K562 (cell line): ENCODE measurements around the gene TRIM31. TPM values are rescaled to one million over a fixed set of nuclear protein-coding genes. Genes with fewer than 3 reads are reported as not detected.

Experiments
- ATAC-seq: fragments of 200-7000 bp; cut with Tn5 transposase; 3 replicates; pipeline ENCODE4 v1.9.1; 2020; ENCODE audit warnings: moderate library complexity
- BruUV-seq: library from RNA; stranded (reverse); fragments of 400-500 nt; replicated peaks from 2 replicates; lab custom pipeline; 2021; lab: Mats Ljungman, UMichigan
- CTCF ChIA-PET: fragments of 300-600 bp; formaldehyde crosslinking; extraction: SDS; loops from one replicate; lab custom pipeline; 2021; ENCODE audit warnings: low intra/inter-chr PET ratio; lab: Yijun Ruan, JAX
- POLR2A ChIA-PET: fragments of 300-600, 350-650 bp; sonication (Branson Sonifier 250); formaldehyde crosslinking; extraction: SDS; loops from one replicate; lab custom pipeline; 2021; ENCODE audit warnings: antibody characterized with exemption, inconsistent platforms; lab: Yijun Ruan, JAX
- DNase-seq, 4 experiments: peaks; one replicate each; pipeline versions ENCODE4 v3.0.0 to v3.0.0-alpha.2; 2011 to 2018; ENCODE audit warnings: low spot score in 3 of 4, mixed read lengths in 3 of 4; ENCODE audit errors: extremely low read depth in 1 of 4
- FAIRE-seq: peaks from 2 replicates; lab custom pipeline; 2011; peaks lifted over from hg19 to GRCh38; lab: Jason Lieb, UNC
- H2AFZ ChIP-seq: 2 replicates; pipeline ENCODE4 v1.6.0; 2011; ENCODE audit warnings: low read depth, low read length, control low read depth, inconsistent platforms
- H3K27ac ChIP-seq: fragments of 200-600 bp; 3 replicates; pipeline ENCODE4 v1.8.0; 2011; ENCODE audit warnings: low read depth, mild to moderate bottlenecking, control low read depth, inconsistent platforms, low read length, moderate library complexity, mixed read lengths; ENCODE audit errors: extremely low read depth
- H3K27me3 ChIP-seq, 2 experiments: fragments of 300-600 bp in 1 of 2; 2 replicates in 1 of 2; 3 replicates in 1 of 2; pipeline versions ENCODE4 v1.6.0 to v1.8.0; 2011; ENCODE audit warnings: inconsistent platforms in 2 of 2, low read length in 2 of 2, mild to moderate bottlenecking in 1 of 2, mixed read lengths in 1 of 2, moderate library complexity in 1 of 2; ENCODE audit not compliant: control insufficient read depth in 2 of 2, insufficient read depth in 2 of 2
- H3K36me3 ChIP-seq: fragments of 300-600 bp; 3 replicates; pipeline ENCODE4 v1.8.0; 2011; ENCODE audit warnings: mild to moderate bottlenecking, low read length, inconsistent platforms; ENCODE audit not compliant: control insufficient read depth, insufficient read depth
- H3K4me1 ChIP-seq, 2 experiments: fragments of 200-600 bp in 1 of 2; replicated peaks in 1 of 2; 2 replicates in 1 of 2; 3 replicates in 1 of 2; pipeline versions ENCODE4 v1.5.1 to v1.8.0; 2011; ENCODE audit warnings: inconsistent platforms in 2 of 2, low read length in 2 of 2, mild to moderate bottlenecking in 1 of 2, mixed read lengths in 1 of 2, moderate library complexity in 1 of 2; ENCODE audit not compliant: control insufficient read depth in 2 of 2, insufficient read depth in 2 of 2
- H3K4me2 ChIP-seq: 2 replicates; pipeline ENCODE4 v1.6.1; 2011; ENCODE audit warnings: low read length, control low read depth, inconsistent platforms, mixed read lengths; ENCODE audit not compliant: insufficient read depth
- H3K4me3 ChIP-seq: fragments of 200-600 bp; sonication (generic), shearing (Covaris generic); 2 replicates; pipeline ENCODE4 v1.5.1; 2016; ENCODE audit warnings: control low read depth, inconsistent platforms
- H3K79me2 ChIP-seq: fragments of 200-600 bp; 3 replicates; pipeline ENCODE4 v1.8.0; 2011; ENCODE audit warnings: low read length, inconsistent platforms; ENCODE audit not compliant: control insufficient read depth, insufficient read depth
- H3K9ac ChIP-seq, 2 experiments: 2 replicates each; pipeline versions ENCODE4 v1.6.0 to v1.6.1; 2011; ENCODE audit warnings: low read depth in 2 of 2, low read length in 2 of 2, control low read depth in 1 of 2, inconsistent platforms in 1 of 2, mild to moderate bottlenecking in 1 of 2, mixed read lengths in 1 of 2; ENCODE audit not compliant: insufficient read depth in 1 of 2
- H3K9me1 ChIP-seq: one replicate; pipeline ENCODE4 v1.6.0; 2011; ENCODE audit warnings: inconsistent platforms, mild to moderate bottlenecking, low read length, moderate library complexity; ENCODE audit not compliant: control insufficient read depth, insufficient read depth
- H3K9me3 ChIP-seq: replicated peaks from 2 replicates; pipeline ENCODE4 v1.5.1; 2011; ENCODE audit warnings: low read depth, low read length, inconsistent platforms; ENCODE audit not compliant: control insufficient read depth, insufficient read depth
- H4K20me1 ChIP-seq: replicated peaks from 2 replicates; pipeline ENCODE4 v1.6.1; 2011; ENCODE audit warnings: low read length, inconsistent platforms, mixed read lengths; ENCODE audit not compliant: control insufficient read depth, insufficient read depth
- ATF1 ChIP-seq, 2 experiments: fragments of 450-650 bp in 1 of 2; IDR thresholded peaks; 2 replicates each; pipeline ENCODE4 v1.6.1; 2016; ENCODE audit warnings: missing compliant biosample characterization in 1 of 2, missing genetic modification characterization in 1 of 2
- C11orf30 ChIP-seq: fragments of 450-650 bp; IDR thresholded peaks from 2 replicates; pipeline ENCODE4 v1.6.1; 2016; ENCODE audit warnings: low read depth, mild to moderate bottlenecking
- CTCF ChIP-seq, 3 experiments: IDR thresholded peaks in 2 of 3; conservative IDR thresholded peaks in 1 of 3; 2 replicates each; pipeline ENCODE4 v1.5.1; 2011 to 2012; ENCODE audit warnings: low read length in 3 of 3, mild to moderate bottlenecking in 3 of 3, control low read depth in 2 of 3, improper control_type of control experiment in 1 of 3, inconsistent platforms in 1 of 3, low read depth in 1 of 3, mixed read lengths in 1 of 3, moderate library complexity in 1 of 3; ENCODE audit not compliant: insufficient read depth in 2 of 3
- FOSL1 ChIP-seq: fragments of 200-800 bp; sonication (Bioruptor generic); conservative IDR thresholded peaks from 2 replicates; pipeline ENCODE4 v1.6.1; 2016; ENCODE audit warnings: missing genetic modification characterization, missing compliant biosample characterization
- HNRNPUL1 ChIP-seq: fragments of 200-400 bp; formaldehyde crosslinking; IDR thresholded peaks from 2 replicates; pipeline ENCODE4 v1.6.1; 2017; ENCODE audit warnings: low read length
- MYBL2 ChIP-seq, 2 experiments: fragments of 450-650 bp in 1 of 2; sonication (generic) in 1 of 2; formaldehyde crosslinking in 1 of 2; IDR thresholded peaks; 2 replicates each; pipeline versions ENCODE4 v1.6.1 to v1.8.1; 2017 to 2022; ENCODE audit warnings: borderline replicate concordance in 1 of 2, inconsistent platforms in 1 of 2, low read depth in 1 of 2, mild to moderate bottlenecking in 1 of 2, missing genetic modification reagents in 1 of 2, moderate library complexity in 1 of 2
- PPARD ChIP-seq: fragments of 250-450 bp; sonication (Bioruptor Pico); IDR thresholded peaks from 2 replicates; pipeline ENCODE4 v1.8.0; 2022; ENCODE audit warnings: inconsistent platforms, mild to moderate bottlenecking, moderate library complexity
- PTBP1 ChIP-seq: fragments of 200-400 bp; formaldehyde crosslinking; IDR thresholded peaks from 2 replicates; pipeline ENCODE4 v1.6.1; 2017; ENCODE audit warnings: low read depth, low read length
- TRIM28 ChIP-seq: fragments of 450-650 bp; IDR thresholded peaks from 2 replicates; pipeline ENCODE4 v1.6.1; 2017
- ZBTB1 ChIP-seq: sonication (generic); formaldehyde crosslinking; IDR thresholded peaks from 2 replicates; pipeline ENCODE4 v1.8.1; 2023; ENCODE audit warnings: missing genetic modification reagents, low read depth, mild to moderate bottlenecking, borderline replicate concordance
- ZFP1 ChIP-seq: fragments of 450-650 bp; formaldehyde crosslinking; IDR thresholded peaks from 2 replicates; pipeline ENCODE4 v1.4.0; 2020; ENCODE audit warnings: mild to moderate bottlenecking, mixed read lengths
- ZNF277 ChIP-seq: fragments of 250-450 bp; sonication (Bioruptor Pico); IDR thresholded peaks from 2 replicates; pipeline ENCODE4 v1.8.0; 2022; ENCODE audit warnings: inconsistent platforms, mild to moderate bottlenecking, moderate library complexity, borderline replicate concordance
- ZNF507 ChIP-seq: conservative IDR thresholded peaks from 2 replicates; pipeline ENCODE4 v1.6.1; 2017; ENCODE audit warnings: missing genetic modification characterization, missing compliant biosample characterization
- ZNF75A ChIP-seq: fragments of 450-650 bp; formaldehyde crosslinking; IDR thresholded peaks from 2 replicates; pipeline ENCODE4 v1.4.0; 2020; ENCODE audit warnings: mild to moderate bottlenecking
- WGBS: fragments of 100-300 bp; shearing (Covaris generic); methylation state at CpG from one replicate; pipeline ENCODE4 v1.1.6; 2016; ENCODE audit warnings: low coverage, mixed read lengths; ENCODE audit not compliant: insufficient coverage; ENCODE audit errors: missing lambda C conversion rate; 5-methylcytosine and 5-hydroxymethylcytosine counted together
- in situ Hi-C: fragments of 300-500 bp; cut with MboI; formaldehyde crosslinking; loops from 4 replicates; pipeline ENCODE4 v1.15.0; 2018; ENCODE audit warnings: inconsistent platforms, mixed read lengths
- intact Hi-C: fragments of 100-400 bp; cut with micrococcal nuclease; formaldehyde crosslinking; loops from 2 replicates; pipeline ENCODE4 v1.14.2; 2022
- polyA plus RNA-seq, 8 experiments: library from polyadenylated mRNA; depleted of rRNA in 4 of 8; stranded (reverse) in 5 of 8; unstranded in 3 of 8; fragments of >200 nt; fragmentation: Nextera tagmentation in 2 of 8; fragmentation: Illumina TruSeq in 1 of 8; extraction: Ambion mirVana in 2 of 8; extraction: Trizol in 1 of 8; gene quantifications; 2 replicates each; pipeline versions ENCODE4 v1.2.1 to v1.2.3, GENCODE V29; 2011 to 2014; ENCODE audit warnings: inconsistent platforms in 1 of 8, missing spikeins in 1 of 8
- total RNA-seq, 7 experiments: library from RNA; depleted of rRNA in 6 of 7; stranded (reverse); fragments of >200 nt in 6 of 7; fragmentation: Illumina TruSeq in 2 of 7; extraction: Trizol in 2 of 7; gene quantifications; 2 replicates each; pipeline versions ENCODE4 v1.2.1 to v1.2.3, GENCODE V29; 2011 to 2021; ENCODE audit warnings: low replicate concordance in 1 of 7

TRIM31 gene
- total and polyA plus RNA-seq, 9 of the 15 experiments (the other 6 are each of a cell fraction or from before 2014, with no cell fraction given): not detected

- Histone ChIP-seq H2AFZ (no peak overlapping the region), H3K9me3 (no peaks in the 10 kb centered on the region), H3K79me2 (no peaks in the 10 kb centered on the region), H3K4me2 (no peak overlapping the region), H3K27ac (no peak overlapping the region), H3K36me3 (no peaks in the 10 kb centered on the region), H3K4me1 (peaks cover 4% of the 10 kb centered on the region in 2 experiments; a peak in 1 of 5 replicates), H3K4me3 (no peak overlapping the region), H3K27me3 (peaks cover 10 to 17% of the 10 kb centered on the region in 2 experiments), H3K9me1 (no peaks in the 10 kb centered on the region), H4K20me1 (no peaks in the 10 kb centered on the region), H3K9ac (no peak overlapping the region)
- intact Hi-C loops (loop anchor here (5.0 kb wide), 1 partner anchor 281 kb away; no protein-coding TSS in a partner anchor), in situ Hi-C loops (no loop called here)
- POLR2A ChIA-PET: no interaction called here
- FAIRE-seq: no peak
- 28% methylated on average over 6 of the region's 6 CpGs for WGBS
- no peak for DNase-seq
- no peak for ATAC-seq
- CTCF ChIA-PET: no interaction called here
- no TSS peak for BruUV-seq
- 0 out of 6 replicates have a peak, but pooled peaks of 1 of the 3 experiments have one; percentile 4 for TF ChIP-seq CTCF (IDR thresholded peaks at IDR 0.05 in 2 of 3, conservative IDR thresholded peaks at IDR 0.05 in 1 of 3; ENCODE audit: insufficient read depth in 2 of 3, low read depth in 1 of 3, low read length in 3 of 3)
- TF ChIP-seq MYBL2 (IDR thresholded peaks at IDR 0.05; ENCODE audit: low read depth): no peak
- no peak for TF ChIP-seq MYBL2 (CRISPR knock-in tag; IDR thresholded peaks at IDR 0.05; ENCODE audit: borderline replicate concordance)
Measured at GRCh38 chr6:30116724-30117123, 3.8 kb upstream of the TRIM31 start.

- no TSS peak for BruUV-seq
- H3K4me1 ChIP-seq: peaks cover 0 to 7% of the 10 kb centered on the region in 2 experiments; a peak in 1 of 5 replicates
- in situ Hi-C loops: no loop called here
- ATAC-seq: no peak
- ChIA-PET CTCF (no interaction called here), POLR2A (no interaction called here)
- H3K9me1 ChIP-seq: no peaks in the 10 kb centered on the region
- intact Hi-C loops: no loop called here
- no peak overlapping the region for H3K27ac ChIP-seq
- FAIRE-seq: no peak
- no peak for DNase-seq
- no peaks in the 10 kb centered on the region for H3K9me3 ChIP-seq
- H3K79me2 ChIP-seq: no peaks in the 10 kb centered on the region
- H3K4me3 ChIP-seq: no peak overlapping the region
- no peak overlapping the region for H3K4me2 ChIP-seq
- H4K20me1 ChIP-seq: no peaks in the 10 kb centered on the region
- H3K36me3 ChIP-seq: no peaks in the 10 kb centered on the region
- no peak overlapping the region for H2AFZ ChIP-seq
- H3K27me3 ChIP-seq: peaks cover 28 to 33% of the 10 kb centered on the region in 2 experiments
- no peak overlapping the region for H3K9ac ChIP-seq
- WGBS: 0% methylated on average over 1 of the region's 1 CpG
- no peak for TF ChIP-seq PPARD (CRISPR knock-in tag)
- TF ChIP-seq HNRNPUL1: no peak
- TF ChIP-seq TRIM28: no peak
- TF ChIP-seq ZBTB1 (CRISPR knock-in tag): no peak
- no peak for TF ChIP-seq ZNF507 (tag)
- no peak for TF ChIP-seq C11orf30
- no peak for TF ChIP-seq ZNF277 (CRISPR knock-in tag)
- TF ChIP-seq ZNF75A: no peak
- TF ChIP-seq FOSL1 (tag): no peak
- TF ChIP-seq PTBP1: no peak
- TF ChIP-seq ZFP1 (CRISPR knock-in tag): no peak
- no peak for TF ChIP-seq ATF1 (CRISPR knock-in tag; IDR thresholded peaks at IDR 0.05)
- TF ChIP-seq ATF1 (tag; IDR thresholded peaks at IDR 0.05): no peak
Measured at GRCh38 chr6:30113841-30114240, 951 bp upstream of the TRIM31 start.
